Endothelial cell of umbilical vein (primary cell): ENCODE data around the gene AP4B1. TPM values are rescaled to one million over a fixed set of nuclear protein-coding genes. Genes with fewer than 3 reads are reported as not detected.

Experiments
- BruUV-seq: library from RNA; stranded (reverse); fragments of 400-500 nt; replicated peaks from 2 replicates; lab custom pipeline; 2021; lab: Mats Ljungman, UMichigan
- CTCF ChIA-PET: fragments of 300-600, 350-600 bp; sonication (Branson Sonifier 250); formaldehyde crosslinking; loops from one replicate; lab custom pipeline; 2021; ENCODE audit warnings: antibody characterized with exemption, inconsistent platforms; lab: Charles Lee
- POLR2A ChIA-PET: fragments of 300-600, 350-600 bp; sonication (Branson Sonifier 250); formaldehyde crosslinking; loops from one replicate; lab custom pipeline; 2021; ENCODE audit warnings: antibody characterized with exemption, inconsistent platforms; lab: Charles Lee
- DNase-seq: peaks from one replicate; pipeline ENCODE4 v3.0.0-alpha.2; 2011; ENCODE audit warnings: low read depth, low spot score
- FAIRE-seq: peaks from 2 replicates; lab custom pipeline; 2011; peaks lifted over from hg19 to GRCh38; lab: Jason Lieb, UNC
- H2AFZ ChIP-seq: 2 replicates; pipeline ENCODE4 v1.6.0; 2012; ENCODE audit warnings: low read depth, low read length, control low read depth, inconsistent platforms
- H3K27ac ChIP-seq: 2 replicates; pipeline ENCODE4 v1.5.1; 2011; ENCODE audit warnings: low read depth, mild to moderate bottlenecking, control low read depth, low read length, moderate library complexity; ENCODE audit not compliant: insufficient read depth
- H3K27me3 ChIP-seq, 2 experiments: 2 replicates each; pipeline versions ENCODE4 v1.6.0 to v1.6.1; 2011; ENCODE audit warnings: low read length in 2 of 2, mixed read lengths in 1 of 2; ENCODE audit not compliant: control insufficient read depth in 2 of 2, insufficient read depth in 2 of 2
- H3K36me3 ChIP-seq, 2 experiments: 2 replicates in 1 of 2; 3 replicates in 1 of 2; pipeline ENCODE4 v1.5.1; 2011; ENCODE audit warnings: low read length in 2 of 2, mild to moderate bottlenecking in 1 of 2, moderate library complexity in 1 of 2; ENCODE audit not compliant: control insufficient read depth in 2 of 2, insufficient read depth in 2 of 2; ENCODE audit errors: extremely low read depth in 1 of 2
- H3K4me1 ChIP-seq: 3 replicates; pipeline ENCODE4 v1.5.1; 2011; ENCODE audit warnings: mild to moderate bottlenecking, low read length; ENCODE audit not compliant: control insufficient read depth, insufficient read depth; ENCODE audit errors: extremely low read depth
- H3K4me2 ChIP-seq: 2 replicates; pipeline ENCODE4 v1.6.1; 2011; ENCODE audit warnings: low read length, control low read depth, mixed read lengths; ENCODE audit not compliant: insufficient read depth
- H3K4me3 ChIP-seq, 3 experiments: fragments of 200-600 bp in 1 of 3; sonication (generic), shearing (Covaris generic) in 1 of 3; replicated peaks in 1 of 3; 2 replicates each; pipeline ENCODE4 v1.5.1; 2011 to 2016; ENCODE audit warnings: control low read depth in 3 of 3, low read length in 3 of 3, mild to moderate bottlenecking in 2 of 3, inconsistent platforms in 1 of 3, low read depth in 1 of 3, moderate library complexity in 1 of 3; ENCODE audit not compliant: insufficient read depth in 1 of 3
- H3K79me2 ChIP-seq: 2 replicates; pipeline ENCODE4 v1.6.0; 2012; ENCODE audit warnings: low read length, inconsistent platforms; ENCODE audit not compliant: control insufficient read depth, insufficient read depth
- H3K9ac ChIP-seq: replicated peaks from 2 replicates; pipeline ENCODE3; 2011; ENCODE audit warnings: low read length, control low read depth; ENCODE audit not compliant: insufficient read depth; ENCODE audit errors: extremely low read depth
- H3K9me1 ChIP-seq: replicated peaks from 3 replicates; pipeline ENCODE4 v1.6.0; 2011; ENCODE audit warnings: mild to moderate bottlenecking, low read length; ENCODE audit not compliant: control insufficient read depth, insufficient read depth; ENCODE audit errors: extremely low read depth
- H3K9me3 ChIP-seq: replicated peaks from 2 replicates; pipeline ENCODE4 v1.5.1; 2012; ENCODE audit warnings: low read length, inconsistent platforms; ENCODE audit not compliant: control insufficient read depth, insufficient read depth
- H4K20me1 ChIP-seq: replicated peaks from 2 replicates; pipeline ENCODE3; 2011; ENCODE audit warnings: mild to moderate bottlenecking, low read length; ENCODE audit not compliant: control insufficient read depth, insufficient read depth; ENCODE audit errors: extremely low read depth
- EZH2 ChIP-seq: IDR thresholded peaks from 2 replicates; pipeline ENCODE4 v1.6.1; 2012; ENCODE audit warnings: borderline replicate concordance, low read depth, mild to moderate bottlenecking, moderate library complexity, low read length, inconsistent platforms; ENCODE audit not compliant: severe bottlenecking
- dilution Hi-C: fragments of 300-500 bp; cut with MboI; formaldehyde crosslinking; loops from one replicate; pipeline ENCODE4 v1.15.0; 2019; ENCODE audit warnings: low sequenced_read_pairs; ENCODE audit not compliant: extremely low pct_ligation_motif_present
- intact Hi-C: fragments of 100-400 bp; cut with micrococcal nuclease; formaldehyde crosslinking; loops from one replicate; pipeline ENCODE4 v1.10.0; 2022
- polyA plus RNA-seq, 4 experiments: library from polyadenylated mRNA; depleted of rRNA in 3 of 4; stranded (reverse) in 3 of 4; unstranded in 1 of 4; fragments of >200 nt; gene quantifications; 2 replicates each; pipeline versions ENCODE4 v1.2.1 to v1.2.3, GENCODE V29; 2011 to 2012; ENCODE audit warnings: missing spikeins in 1 of 4
- total RNA-seq: library from RNA; stranded (reverse); gene quantifications from 2 replicates; pipeline ENCODE4 v1.2.3, GENCODE V29; 2021
- TF ChIP-seq, protein P1 (sequence below), 2 donors: IDR thresholded peaks; 1 replicate in 1 of 2; 2 replicates in 1 of 2; pipeline ENCODE4 v1.5.1; 2011; ENCODE audit warnings: low read length in 2 of 2, mild to moderate bottlenecking in 2 of 2, moderate library complexity in 2 of 2, control low read depth in 1 of 2, inconsistent platforms in 1 of 2, low read depth in 1 of 2; ENCODE audit not compliant: insufficient read depth in 1 of 2; ENCODE audit errors: extremely low read depth in 1 of 2

The AP4B1 gene
- total and polyA plus RNA-seq, 2 donors (not counting 3 experiments of a cell fraction or from before 2014, with no cell fraction given) = 21.9 to 33.0 TPM

DNA sequence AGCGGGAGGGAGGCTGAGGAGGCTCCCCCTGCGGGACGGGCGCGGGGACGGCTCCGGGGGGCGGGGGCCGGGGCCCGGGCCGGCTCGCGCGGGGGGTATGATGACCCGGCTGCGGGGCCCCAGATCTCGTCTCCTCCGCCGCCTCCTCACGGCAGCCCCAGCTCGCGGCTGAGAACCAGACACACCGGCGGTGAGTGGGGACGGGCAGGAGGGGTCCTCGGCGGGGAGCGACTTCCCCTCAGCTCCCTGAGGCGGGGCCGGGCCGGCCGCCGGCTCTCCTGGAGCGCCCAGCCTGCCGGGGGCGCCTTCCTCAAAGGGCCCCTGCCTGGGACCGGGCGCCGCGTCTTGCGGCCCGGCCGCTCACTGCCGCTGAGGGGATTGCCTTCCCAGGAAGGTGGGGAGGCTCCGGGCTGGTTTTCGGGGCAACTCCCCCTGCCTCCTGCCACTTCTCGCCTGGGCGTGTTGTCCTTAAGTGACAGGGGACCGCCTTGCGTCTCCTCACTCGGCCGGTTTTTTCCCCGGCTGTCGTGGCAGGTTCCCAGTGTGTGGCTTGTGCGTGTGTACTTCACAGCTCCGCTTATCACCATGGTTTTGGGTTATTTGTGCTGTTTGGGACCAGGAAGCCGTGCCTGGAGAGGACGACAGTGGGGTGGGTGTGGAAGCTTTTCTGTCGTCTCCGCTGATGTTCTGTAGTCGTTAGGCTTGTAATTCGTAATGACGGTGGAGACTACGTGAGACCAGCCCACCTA, 25.3 kb upstream of the AP4B1 start:
- H3K9me3 ChIP-seq = no peaks in the 10 kb centered on the region
- POLR2A ChIA-PET = interaction anchor here (1.0 to 2.1 kb wide), 4 partner anchors 18 to 118 kb away, joined by 3 to 8 read pairs (median 4); partner anchors contain the start of genes AP4B1, DCLRE1B and RSBN1
- H3K27me3 ChIP-seq = no peaks in the 10 kb centered on the region
- CTCF ChIA-PET = interaction anchor here (0.6 to 6.8 kb wide), 21 partner anchors 9 to 1678 kb away, joined by 3 to 54 read pairs (median 5); partner anchors contain the start of genes AP4B1, DCLRE1B, OLFML3 and RSBN1
- DNase-seq (no peak), FAIRE-seq (no peak)
- H3K79me2 ChIP-seq = peaks cover 53% of the 10 kb centered on the region
- dilution Hi-C loops = no loop called here
- no peak overlapping the region for H2AFZ ChIP-seq
- H3K36me3 ChIP-seq = no peaks in the 10 kb centered on the region
- intact Hi-C loops = loop anchor here (1.0 to 2.0 kb wide), 6 partner anchors 17 to 171 kb away; partner anchors contain the start of genes DCLRE1B, PHTF1 and RSBN1
- peak overlapping the region; percentile 50 for H3K4me2 ChIP-seq
- H3K9ac ChIP-seq = peak overlapping the region; percentile 89
- H4K20me1 ChIP-seq = no peaks in the 10 kb centered on the region
- H3K4me3 ChIP-seq = peak overlapping the region; percentile 63 to 68 (median 65)
- TF ChIP-seq, protein P1, sequence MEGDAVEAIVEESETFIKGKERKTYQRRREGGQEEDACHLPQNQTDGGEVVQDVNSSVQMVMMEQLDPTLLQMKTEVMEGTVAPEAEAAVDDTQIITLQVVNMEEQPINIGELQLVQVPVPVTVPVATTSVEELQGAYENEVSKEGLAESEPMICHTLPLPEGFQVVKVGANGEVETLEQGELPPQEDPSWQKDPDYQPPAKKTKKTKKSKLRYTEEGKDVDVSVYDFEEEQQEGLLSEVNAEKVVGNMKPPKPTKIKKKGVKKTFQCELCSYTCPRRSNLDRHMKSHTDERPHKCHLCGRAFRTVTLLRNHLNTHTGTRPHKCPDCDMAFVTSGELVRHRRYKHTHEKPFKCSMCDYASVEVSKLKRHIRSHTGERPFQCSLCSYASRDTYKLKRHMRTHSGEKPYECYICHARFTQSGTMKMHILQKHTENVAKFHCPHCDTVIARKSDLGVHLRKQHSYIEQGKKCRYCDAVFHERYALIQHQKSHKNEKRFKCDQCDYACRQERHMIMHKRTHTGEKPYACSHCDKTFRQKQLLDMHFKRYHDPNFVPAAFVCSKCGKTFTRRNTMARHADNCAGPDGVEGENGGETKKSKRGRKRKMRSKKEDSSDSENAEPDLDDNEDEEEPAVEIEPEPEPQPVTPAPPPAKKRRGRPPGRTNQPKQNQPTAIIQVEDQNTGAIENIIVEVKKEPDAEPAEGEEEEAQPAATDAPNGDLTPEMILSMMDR (IDR thresholded peaks at IDR 0.05; ENCODE audit: extremely low read depth in 1 of 2, insufficient read depth in 1 of 2, low read depth in 1 of 2, low read length in 2 of 2) = peak in 1 of 2 donors; percentile 10
- TF ChIP-seq EZH2 = no peak
- peaks cover 26% of the 10 kb centered on the region for H3K4me1 ChIP-seq
- peak overlapping the region; percentile 72 for H3K27ac ChIP-seq
- H3K9me1 ChIP-seq = no peaks in the 10 kb centered on the region
- TSS peak; percentile 18 for BruUV-seq
